ENCODE data around the gene ANO10. TPM values are rescaled to one million over a fixed set of nuclear protein-coding genes. Genes with fewer than 3 reads are reported as not detected.
A peak's percentile ranks its signal among the peaks of the same experiment; 100 is the strongest.

ANO10 gene
- total RNA-seq, 2 donors from 2014 or later, result 6.8 to 7.9 TPM

GRCh38 chr3:43405888-43406642 is 215.7 kb downstream of the ANO10 start:
- H3K9me3 Mint-ChIP-seq, result no peaks in the 10 kb centered on the region
- ATAC-seq (peak; percentile 26 to 75), DNase-seq (ENCODE audit: low spot score in 2 of 2) (no peak)
- no peaks in the 10 kb centered on the region for H3K36me3 Mint-ChIP-seq
- no peak overlapping the region for H3K27ac Mint-ChIP-seq

DNA sequence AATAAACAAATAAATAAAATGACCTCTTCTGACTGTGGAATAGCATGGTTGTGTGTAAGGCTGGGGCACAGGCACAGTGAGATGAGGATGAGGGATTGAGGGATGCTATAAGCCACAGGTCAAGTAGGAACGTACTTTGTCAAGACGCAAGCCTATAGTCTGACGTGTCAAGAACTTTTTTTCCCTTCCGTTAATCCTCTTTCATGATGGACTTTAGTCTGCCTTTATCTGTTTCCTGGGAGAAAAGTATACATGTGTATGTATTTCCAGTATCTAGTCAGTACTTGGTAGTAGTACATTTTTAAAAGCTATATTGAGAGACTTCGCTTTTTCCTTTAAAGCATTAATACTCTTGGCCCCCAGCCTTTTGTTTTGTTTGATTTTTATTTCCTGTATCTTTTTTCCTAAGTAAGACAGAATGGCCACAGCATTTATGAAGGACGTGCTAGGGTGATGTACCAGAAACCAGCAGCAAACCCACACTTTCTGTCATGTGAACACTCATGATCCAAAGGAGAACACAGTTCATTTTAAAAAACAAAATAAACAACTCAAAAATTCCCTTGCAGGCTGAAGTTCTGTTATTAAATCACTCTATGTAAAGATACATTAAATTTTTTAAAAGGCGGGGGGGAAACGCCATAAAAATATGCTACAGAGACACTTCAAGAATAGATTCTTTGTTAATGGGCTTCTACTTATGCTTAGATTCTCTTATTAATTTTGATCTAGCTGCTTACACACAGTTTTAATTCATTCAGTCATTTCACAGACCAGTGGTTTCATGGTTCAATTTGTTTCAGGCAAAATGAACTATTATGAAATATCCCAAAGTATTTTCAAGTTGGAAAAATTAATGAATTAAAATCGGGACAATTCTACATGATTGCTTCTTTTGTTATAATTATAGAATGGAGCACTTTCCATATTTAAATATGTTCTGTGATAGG is 220.8 kb downstream of the ANO10 start:
- DNase-seq (ENCODE audit: low spot score in 2 of 2) (no peak), ATAC-seq (no peak)
- H3K27ac Mint-ChIP-seq, result no peak overlapping the region
- H3K9me3 Mint-ChIP-seq, result no peaks in the 10 kb centered on the region
- no peaks in the 10 kb centered on the region for H3K36me3 Mint-ChIP-seq

DNA sequence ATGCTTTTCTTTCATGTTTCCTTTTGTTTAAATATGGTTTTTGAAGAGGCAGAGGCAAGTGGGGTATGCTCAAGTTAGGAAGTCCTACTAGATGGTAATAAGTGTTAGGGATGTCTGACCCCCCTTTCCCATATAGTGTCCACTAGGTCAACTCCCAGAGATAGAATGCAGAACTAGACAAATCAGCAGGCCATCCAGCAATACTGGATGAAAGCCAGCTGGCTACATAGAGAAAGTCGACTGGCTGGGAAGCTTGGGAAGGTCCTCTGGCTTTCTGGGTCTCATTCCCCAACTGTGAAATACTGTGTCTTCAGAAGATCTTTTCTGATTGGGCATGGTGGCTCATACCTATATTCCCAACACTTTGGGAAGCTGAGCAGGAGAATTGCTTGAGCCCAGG is 221.6 kb downstream of the ANO10 start:
- no peak for DNase-seq (ENCODE audit: low spot score in 2 of 2)
- Mint-ChIP-seq H3K9me3 (no peaks in the 10 kb centered on the region), H3K36me3 (no peaks in the 10 kb centered on the region), H3K27ac (no peak overlapping the region)
- no peak for ATAC-seq

DNA sequence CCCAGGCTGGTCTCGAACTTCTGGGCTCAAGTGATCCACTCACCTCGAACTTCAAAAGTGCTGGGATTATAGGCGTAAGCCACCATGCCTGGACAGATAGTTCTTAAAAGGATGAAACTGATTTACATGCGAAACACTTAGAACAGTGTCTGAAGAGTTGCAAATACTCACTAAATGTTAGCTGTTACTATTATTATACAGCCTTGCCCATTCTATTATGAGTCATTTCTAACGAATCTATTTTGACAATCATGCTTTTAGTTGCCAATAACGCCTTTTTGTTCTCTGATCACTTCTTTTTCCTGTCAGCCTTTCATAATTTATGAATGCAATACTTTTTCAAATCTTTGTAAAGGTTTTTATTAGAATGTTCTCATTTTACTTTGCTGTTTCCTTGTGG is 222.8 kb downstream of the ANO10 start:
- no peaks in the 10 kb centered on the region for H3K9me3 Mint-ChIP-seq
- H3K36me3 Mint-ChIP-seq, result no peaks in the 10 kb centered on the region
- DNase-seq (ENCODE audit: low spot score in 2 of 2) (no peak), ATAC-seq (no peak)
- peak overlapping the region in 1 of 2 donors; percentile 72 for H3K27ac Mint-ChIP-seq

DNA sequence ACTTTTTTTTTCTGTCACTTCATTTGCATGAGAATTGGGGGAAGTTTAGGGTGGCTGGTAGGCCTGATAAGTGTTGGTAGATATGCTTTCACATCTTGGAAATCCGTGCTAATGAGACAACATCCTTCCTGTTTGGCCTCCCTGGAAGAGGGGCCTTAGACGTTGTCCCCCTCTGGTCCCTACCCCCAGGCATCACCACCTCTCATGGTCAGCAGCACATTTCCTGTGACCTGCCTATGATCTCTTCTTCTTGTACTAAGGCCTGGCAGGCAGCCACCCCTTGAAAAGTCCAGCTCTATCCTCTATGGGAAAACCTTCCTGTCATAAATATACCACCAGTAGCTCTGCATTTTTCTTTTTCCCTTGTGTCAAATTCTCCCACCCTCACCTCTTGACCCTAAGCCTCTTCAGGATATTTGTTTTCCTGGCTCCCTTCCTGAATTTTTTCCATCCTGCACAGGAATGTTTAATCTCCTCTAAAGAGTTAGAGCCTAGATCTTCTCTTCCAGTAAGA is 227.7 kb downstream of the ANO10 start:
- no peak for DNase-seq (ENCODE audit: low spot score in 2 of 2)
- H3K9me3 Mint-ChIP-seq, result peaks cover 6 to 19% of the 10 kb centered on the region in 2 donors
- H3K27ac Mint-ChIP-seq, result peak overlapping the region; percentile 10 to 81
- ATAC-seq, result no peak
- no peaks in the 10 kb centered on the region for H3K36me3 Mint-ChIP-seq

DNA sequence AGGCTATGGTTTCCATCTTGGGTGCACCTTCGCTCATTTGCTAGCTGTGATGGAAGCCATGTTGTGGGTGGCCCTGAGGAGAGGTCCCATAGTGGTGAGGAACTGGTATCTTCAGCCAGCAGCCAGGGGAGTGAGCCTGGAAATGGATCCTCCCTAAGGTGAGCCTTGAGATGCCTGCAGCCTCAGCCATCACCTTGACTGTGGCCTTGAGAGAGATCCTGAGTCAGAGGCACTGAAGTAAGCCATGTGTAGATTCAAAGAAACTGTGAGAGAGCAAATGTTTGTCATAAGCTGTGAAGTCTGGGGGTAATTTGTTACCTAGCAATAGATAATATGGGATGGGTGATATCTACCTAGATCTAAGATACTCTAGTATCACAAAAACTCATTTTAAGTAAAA is 230.2 kb downstream of the ANO10 start:
- H3K9me3 Mint-ChIP-seq, result peaks cover 6 to 19% of the 10 kb centered on the region in 2 donors
- no peak overlapping the region for H3K27ac Mint-ChIP-seq
- no peaks in the 10 kb centered on the region for H3K36me3 Mint-ChIP-seq
- ATAC-seq, result peak in 1 of 2 donors; percentile 10
- no peak for DNase-seq (ENCODE audit: low spot score in 2 of 2)

DNA sequence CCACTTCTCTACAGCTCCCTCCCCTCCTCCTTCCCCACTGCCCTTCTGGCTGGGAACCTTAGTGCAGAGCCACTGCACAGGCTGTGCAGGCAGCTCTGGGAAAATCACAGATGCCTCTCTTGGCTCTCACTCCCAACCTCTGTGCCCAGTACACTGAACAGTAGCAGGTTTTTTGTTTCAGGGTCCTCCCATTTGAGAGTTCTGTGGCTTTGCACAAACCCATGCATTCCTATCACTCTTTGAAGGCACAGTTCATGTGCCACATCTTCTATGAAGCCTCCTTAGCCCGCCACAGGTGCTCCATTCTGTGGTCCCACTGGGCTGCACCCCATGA is 231.6 kb downstream of the ANO10 start:
- peaks cover 0 to 3% of the 10 kb centered on the region in 2 donors for H3K36me3 Mint-ChIP-seq
- peaks cover 6 to 26% of the 10 kb centered on the region in 2 donors for H3K9me3 Mint-ChIP-seq
- peak overlapping the region; percentile 48 to 80 for H3K27ac Mint-ChIP-seq
- DNase-seq (ENCODE audit: low spot score in 2 of 2) (no peak), ATAC-seq (no peak)

- DNase-seq (ENCODE audit: low spot score in 2 of 2) (peak; percentile 62 to 69), ATAC-seq (peak; percentile 97 to 99)
- peak overlapping the region; percentile 38 to 80 for H3K27ac Mint-ChIP-seq
- H3K9me3 Mint-ChIP-seq, result peaks cover 6 to 32% of the 10 kb centered on the region in 2 donors
- peaks cover 0 to 8% of the 10 kb centered on the region in 2 donors for H3K36me3 Mint-ChIP-seq
These were observed 232.2 kb downstream of the ANO10 start for GRCh38 chr3:43389388-43390254.

GRCh38 chr3:43388915-43389314 is 232.9 kb downstream of the ANO10 start:
- H3K36me3 Mint-ChIP-seq, result peaks cover 0 to 9% of the 10 kb centered on the region in 2 donors
- no peak for DNase-seq (ENCODE audit: low spot score in 2 of 2)
- no peak for ATAC-seq
- peak overlapping the region in 1 of 2 donors; percentile 80 for H3K27ac Mint-ChIP-seq
- peaks cover 6 to 37% of the 10 kb centered on the region in 2 donors for H3K9me3 Mint-ChIP-seq

DNA sequence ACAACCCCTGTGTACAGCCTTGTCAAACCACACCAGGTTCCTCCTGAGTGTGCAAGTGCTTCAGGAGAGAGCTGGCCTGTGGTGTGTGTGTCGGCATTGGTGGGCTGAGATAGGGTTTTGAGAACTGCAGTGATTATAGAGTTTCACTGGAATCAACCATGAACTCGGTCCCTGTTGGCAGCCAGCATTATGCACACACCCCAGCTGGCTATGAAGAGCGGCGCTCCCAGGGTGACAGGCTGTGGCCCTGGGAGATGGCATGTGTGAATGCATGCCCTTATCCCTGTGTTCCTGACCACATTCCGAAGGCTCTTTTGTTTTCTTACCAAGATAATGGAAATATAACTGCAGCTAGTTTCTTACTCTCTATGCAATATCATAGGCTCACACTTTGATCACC is 233.6 kb downstream of the ANO10 start:
- ATAC-seq (no peak), DNase-seq (ENCODE audit: low spot score in 2 of 2) (no peak)
- H3K36me3 Mint-ChIP-seq, result peaks cover 0 to 9% of the 10 kb centered on the region in 2 donors
- peaks cover 2 to 30% of the 10 kb centered on the region in 2 donors for H3K9me3 Mint-ChIP-seq
- peak overlapping the region in 1 of 2 donors; percentile 80 for H3K27ac Mint-ChIP-seq

- H3K36me3 Mint-ChIP-seq, result no peaks in the 10 kb centered on the region
- ATAC-seq, result no peak
- no peak for DNase-seq (ENCODE audit: low spot score in 2 of 2)
- H3K27ac Mint-ChIP-seq, result no peak overlapping the region
- peaks cover 0 to 11% of the 10 kb centered on the region in 2 donors for H3K9me3 Mint-ChIP-seq
These were observed 242.5 kb downstream of the ANO10 start for GRCh38 chr3:43379343-43379742.

GRCh38 chr3:43378066-43378935 is 243.5 kb downstream of the ANO10 start:
- peak overlapping the region in 1 of 2 donors; percentile 18 for H3K27ac Mint-ChIP-seq

DNA sequence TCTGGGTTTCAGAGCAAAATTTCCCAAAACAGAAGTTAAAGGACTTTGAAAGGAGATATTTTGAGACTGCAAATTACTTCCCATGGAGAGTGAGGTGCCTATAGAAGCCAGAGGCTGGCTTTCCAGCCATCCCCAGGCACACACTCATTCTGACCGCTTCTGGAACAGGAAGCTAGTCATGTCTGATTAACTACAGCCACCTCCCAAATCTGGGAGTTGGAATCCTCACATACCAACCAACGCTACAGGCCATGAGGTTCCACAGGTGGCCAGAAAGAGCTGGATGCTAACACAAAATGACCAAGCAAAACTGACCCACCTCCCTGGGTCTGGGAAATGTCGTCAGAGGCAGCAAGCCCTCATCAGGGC is 248.3 kb downstream of the ANO10 start:
- no peak overlapping the region for H3K27ac Mint-ChIP-seq

More at GRCh38 chr3:43378066-43378935, 243.5 kb downstream of the ANO10 start:
- Mint-ChIP-seq H3K9me3 (peaks cover 0 to 9% of the 10 kb centered on the region in 2 donors), H3K36me3 (no peaks in the 10 kb centered on the region)
- DNase-seq (ENCODE audit: low spot score in 2 of 2), result peak in 1 of 2 donors; percentile 65
- ATAC-seq, result peak; percentile 86 to 88

DNA sequence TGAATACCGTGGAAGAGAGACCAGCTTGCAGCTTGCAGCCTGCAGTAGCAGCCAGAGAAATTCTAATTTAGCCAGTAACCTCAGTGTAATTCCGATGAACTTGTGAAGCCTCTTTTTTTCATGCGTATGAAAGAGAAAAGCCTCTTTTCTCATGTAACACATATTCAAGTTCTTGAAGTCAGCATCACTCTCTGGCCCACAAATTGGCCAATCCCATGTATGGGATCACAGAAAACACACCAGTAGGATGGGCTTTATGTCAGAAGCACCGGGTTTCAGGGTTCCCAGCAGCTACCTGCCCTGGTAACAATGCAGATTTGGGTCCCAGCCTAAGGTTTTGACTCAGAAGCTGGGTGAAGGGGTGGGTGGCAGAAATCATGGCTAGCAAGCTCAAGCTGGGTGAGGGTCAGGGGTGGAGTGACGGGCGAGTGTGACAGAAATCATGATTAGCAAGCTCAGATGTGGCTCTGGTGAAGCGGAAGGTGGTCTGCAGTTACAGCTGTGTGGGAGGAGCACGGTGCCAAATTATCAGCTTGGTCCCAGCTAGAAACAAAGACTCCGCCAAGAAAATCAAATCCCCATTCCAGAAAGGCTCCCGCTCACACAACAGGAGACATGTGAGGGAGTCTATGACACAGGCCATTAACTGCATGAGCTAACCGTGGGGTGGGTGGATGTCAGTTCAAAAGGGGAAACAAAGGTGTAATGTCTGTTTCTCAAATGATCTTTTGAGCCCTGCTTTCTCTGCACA is 248.8 kb downstream of the ANO10 start:
- DNase-seq (ENCODE audit: low spot score in 2 of 2) (no peak), ATAC-seq (no peak)
- H3K27ac Mint-ChIP-seq, result no peak overlapping the region
- H3K36me3 Mint-ChIP-seq, result no peaks in the 10 kb centered on the region
- no peaks in the 10 kb centered on the region for H3K9me3 Mint-ChIP-seq

More for the DNA sequence above, 248.3 kb downstream of the ANO10 start:
- DNase-seq (ENCODE audit: low spot score in 2 of 2) (no peak), ATAC-seq (no peak)
- no peaks in the 10 kb centered on the region for H3K9me3 Mint-ChIP-seq
- H3K36me3 Mint-ChIP-seq, result no peaks in the 10 kb centered on the region

Measured in activated naive CD4-positive, alpha-beta T cell treated with anti-CD3 and anti-CD28 coated beads, Interleukin-2, amount 50 U/mL, for 72 hours (primary cell).